T47D (cell line): Measurements from ENCODE around the gene TNIK.
"Not testable (repeated sequence)": the region's sequence is repeated elsewhere in the genome, so short reads cannot be mapped to it uniquely, and the experiment has no call there.

ENCODE experiments used
- DNase-seq, 2 experiments: peaks; one replicate each; pipeline versions ENCODE4 v3.0.0 to v3.0.0-alpha.2; 2011 to 2012; ENCODE audit warnings: low read depth in 1 of 2, low spot score in 1 of 2
- JUND ChIP-seq: IDR thresholded peaks from 2 replicates; pipeline ENCODE4 v1.6.1; 2012; ENCODE audit warnings: low read depth
- in situ Hi-C: cut with HindIII; loops from 2 replicates; pipeline ENCODE4 v1.10.0; 2016; ENCODE audit warnings: low sequenced_read_pairs, low pct_unique_long_range_greater_than_20kb

The TNIK gene

GRCh38 chr3:171297951-171298350, 162.3 kb downstream of the TNIK start:
- TF ChIP-seq JUND = no peak

GRCh38 chr3:171297207-171297606, 163.0 kb downstream of the TNIK start:
- TF ChIP-seq JUND = no peak
- in situ Hi-C loops = no loop called here
- no peak for DNase-seq

More at GRCh38 chr3:171297951-171298350, 162.3 kb downstream of the TNIK start:
- DNase-seq = no peak
- in situ Hi-C loops = no loop called here

- in situ Hi-C loops = no loop called here
- DNase-seq = peak in 1 of 2 experiments; percentile 39
- no peak for TF ChIP-seq JUND
Measured at GRCh38 chr3:171295484-171296373, 164.5 kb downstream of the TNIK start.

GRCh38 chr3:171293142-171293782, 166.9 kb downstream of the TNIK start:
- no peak for TF ChIP-seq JUND
- no peak for DNase-seq
- in situ Hi-C loops = no loop called here

- no peak for DNase-seq
- TF ChIP-seq JUND = no peak
- in situ Hi-C loops = no loop called here
Measured at GRCh38 chr3:171290680-171291079, 169.5 kb downstream of the TNIK start.

- TF ChIP-seq JUND = no peak
- no peak for DNase-seq
- in situ Hi-C loops = no loop called here
Measured at GRCh38 chr3:171289291-171289690, 170.9 kb downstream of the TNIK start.

- in situ Hi-C loops, DNase-seq: not testable (repeated sequence)
Measured at GRCh38 chr3:171287761-171288160, 172.4 kb downstream of the TNIK start.

- DNase-seq = no peak
- no peak for TF ChIP-seq JUND
- in situ Hi-C loops = no loop called here
Measured at GRCh38 chr3:171286580-171287249, 173.5 kb downstream of the TNIK start.

- in situ Hi-C loops = no loop called here
- no peak for DNase-seq
- no peak for TF ChIP-seq JUND
Measured at GRCh38 chr3:171285287-171285686, 174.9 kb downstream of the TNIK start.

- in situ Hi-C loops = no loop called here
- no peak for DNase-seq
Measured at GRCh38 chr3:171284308-171285075, 175.7 kb downstream of the TNIK start.

GRCh38 chr3:171283848-171284222, 176.4 kb downstream of the TNIK start:
- no peak for TF ChIP-seq JUND
- in situ Hi-C loops = no loop called here
- no peak for DNase-seq

More at GRCh38 chr3:171284308-171285075, 175.7 kb downstream of the TNIK start:
- no peak for TF ChIP-seq JUND

- in situ Hi-C loops = no loop called here
- TF ChIP-seq JUND = no peak
- DNase-seq = no peak
Measured at GRCh38 chr3:171283183-171283847, 176.9 kb downstream of the TNIK start.
